Ascending aorta (tissue), 2 donors: Measurements from ENCODE around the gene PPP1R3F. TPM values are rescaled to one million over a fixed set of nuclear protein-coding genes. Genes with fewer than 3 reads are reported as not detected.

ENCODE experiments used
- DNase-seq, 2 donors: peaks; one replicate each; pipeline ENCODE4 v3.0.0-alpha.2; 2019; ENCODE audit warnings: low spot score in 2 of 2
- H3K27ac ChIP-seq, 2 donors: fragments of 200-600 bp; sonication (generic); one replicate each; pipeline ENCODE4 v1.5.1; 2016 to 2017; ENCODE audit warnings: mild to moderate bottlenecking in 1 of 2
- H3K27me3 ChIP-seq: fragments of 200-600 bp; sonication (generic); one replicate; pipeline ENCODE4 v1.5.1; 2017
- H3K36me3 ChIP-seq, 2 donors: fragments of 200-600 bp; sonication (generic); one replicate each; pipeline ENCODE4 v1.5.1; 2016
- H3K4me1 ChIP-seq, 2 donors: fragments of 200-600 bp; sonication (generic); one replicate each; pipeline ENCODE4 v1.5.1; 2016 to 2017; ENCODE audit warnings: mild to moderate bottlenecking in 1 of 2
- H3K4me3 ChIP-seq, 2 donors: fragments of 200-600 bp; sonication (generic); one replicate each; pipeline ENCODE4 v1.5.1; 2016 to 2017; ENCODE audit warnings: mild to moderate bottlenecking in 1 of 2
- H3K9me3 ChIP-seq, 2 donors: fragments of 200-600 bp; sonication (generic); one replicate each; pipeline ENCODE4 v1.5.1; 2016
- CTCF ChIP-seq, 3 experiments: fragments of 200-600 bp in 2 of 3; fragments of 450-650 bp in 1 of 3; sonication (generic) in 2 of 3; IDR thresholded peaks; one replicate each; pipeline ENCODE4 v1.5.1; 2016 to 2019; ENCODE audit warnings: antibody characterized with exemption in 3 of 3, mild to moderate bottlenecking in 1 of 3, moderate library complexity in 1 of 3
- intact Hi-C: fragments of 100-400 bp; cut with DNase I; formaldehyde crosslinking; loops from one replicate; pipeline ENCODE4 v1.15.1; 2023
- total RNA-seq: library from RNA; depleted of rRNA; stranded (reverse); fragments of >200 nt; gene quantifications from one replicate; pipeline ENCODE4 v1.1.0, GENCODE V29; 2016

Gene PPP1R3F
- total RNA-seq, 1 donor from 2014 or later: 14.8 TPM

- Histone ChIP-seq H3K4me3 (no peak overlapping the region), H3K36me3 (no peaks in the 10 kb centered on the region), H3K27me3 (no peaks in the 10 kb centered on the region), H3K4me1 (no peaks in the 10 kb centered on the region), H3K27ac (no peak overlapping the region), H3K9me3 (no peaks in the 10 kb centered on the region)
- intact Hi-C loops: no loop called here
- no peak for TF ChIP-seq CTCF (IDR thresholded peaks at IDR 0.05)
- DNase-seq: no peak
Observed at GRCh38 chrX:49256268-49256995, 13.2 kb upstream of the PPP1R3F start.

- Histone ChIP-seq H3K4me1 (no peaks in the 10 kb centered on the region), H3K4me3 (no peak overlapping the region), H3K27me3 (no peaks in the 10 kb centered on the region), H3K27ac (no peak overlapping the region), H3K9me3 (no peaks in the 10 kb centered on the region), H3K36me3 (no peaks in the 10 kb centered on the region)
- no peak for DNase-seq
- no peak for TF ChIP-seq CTCF (IDR thresholded peaks at IDR 0.05)
- intact Hi-C loops: no loop called here
Observed at GRCh38 chrX:49257074-49257790, 12.4 kb upstream of the PPP1R3F start.

GRCh38 chrX:49257846-49258748 lies 11.5 kb upstream of the PPP1R3F start:
- no peaks in the 10 kb centered on the region for H3K4me1 ChIP-seq
- no peaks in the 10 kb centered on the region for H3K36me3 ChIP-seq

GRCh38 chrX:49258749-49259124 lies 10.9 kb upstream of the PPP1R3F start:
- Histone ChIP-seq H3K27me3 (no peaks in the 10 kb centered on the region), H3K27ac (no peak overlapping the region), H3K9me3 (no peaks in the 10 kb centered on the region), H3K36me3 (no peaks in the 10 kb centered on the region), H3K4me3 (no peak overlapping the region), H3K4me1 (no peaks in the 10 kb centered on the region)
- TF ChIP-seq CTCF (IDR thresholded peaks at IDR 0.05): no peak
- intact Hi-C loops: no loop called here
- no peak for DNase-seq

More at GRCh38 chrX:49257846-49258748, 11.5 kb upstream of the PPP1R3F start:
- DNase-seq: no peak
- no peaks in the 10 kb centered on the region for H3K9me3 ChIP-seq
- H3K27ac ChIP-seq: no peak overlapping the region
- intact Hi-C loops: no loop called here
- H3K27me3 ChIP-seq: no peaks in the 10 kb centered on the region
- no peak for TF ChIP-seq CTCF (IDR thresholded peaks at IDR 0.05)
- no peak overlapping the region for H3K4me3 ChIP-seq

- Histone ChIP-seq H3K4me1 (no peaks in the 10 kb centered on the region), H3K4me3 (no peak overlapping the region), H3K9me3 (no peaks in the 10 kb centered on the region), H3K27me3 (no peaks in the 10 kb centered on the region), H3K27ac (no peak overlapping the region), H3K36me3 (no peaks in the 10 kb centered on the region)
- intact Hi-C loops: no loop called here
- DNase-seq: no peak
- no peak for TF ChIP-seq CTCF (IDR thresholded peaks at IDR 0.05)
Observed at GRCh38 chrX:49260221-49260985, 9.2 kb upstream of the PPP1R3F start.
